NCI-H2196 treated with DMSO at 0.1 percent for 48 hours (cell line): ENCODE measurements around the gene TPRG1.
"Not testable (repeated sequence)": the region's sequence is repeated elsewhere in the genome, so short reads cannot be mapped to it uniquely, and the experiment has no call there.

Source experiments
- DNase-seq: peaks from one replicate; lab custom pipeline; 2025; ENCODE audit not compliant: unreplicated experiment; lab: John Stamatoyannopoulos, UW

Gene TPRG1

GRCh38 chr3:189307963-189308362 lies 136.2 kb downstream of the TPRG1 start:
- DNase-seq = no peak

GRCh38 chr3:189308608-189309007 lies 136.8 kb downstream of the TPRG1 start:
- no peak for DNase-seq

- no peak for DNase-seq
Observed at GRCh38 chr3:189309400-189309975, 137.7 kb downstream of the TPRG1 start.

GRCh38 chr3:189311521-189311920 lies 139.8 kb downstream of the TPRG1 start:
- DNase-seq = no peak

- no peak for DNase-seq
Observed at GRCh38 chr3:189312866-189313265, 141.1 kb downstream of the TPRG1 start.

GRCh38 chr3:189316296-189317019 lies 144.7 kb downstream of the TPRG1 start:
- peak; percentile 99 for DNase-seq

GRCh38 chr3:189317911-189318310 lies 146.1 kb downstream of the TPRG1 start:
- no peak for DNase-seq

GRCh38 chr3:189320511-189320910 lies 148.7 kb downstream of the TPRG1 start:
- no peak for DNase-seq

GRCh38 chr3:189322339-189322738 lies 150.6 kb downstream of the TPRG1 start:
- peak; percentile 32 for DNase-seq

- peak; percentile 99 for DNase-seq
Observed at GRCh38 chr3:189324538-189325138, 152.9 kb downstream of the TPRG1 start.

GRCh38 chr3:189325454-189325853 lies 153.7 kb downstream of the TPRG1 start:
- no peak for DNase-seq

- not testable (repeated sequence) for DNase-seq
Observed at GRCh38 chr3:189329630-189330029, 157.9 kb downstream of the TPRG1 start.

GRCh38 chr3:189330066-189330465 lies 158.3 kb downstream of the TPRG1 start:
- no peak for DNase-seq

- DNase-seq = no peak
Observed at GRCh38 chr3:189331002-189331418, 159.2 kb downstream of the TPRG1 start.

- no peak for DNase-seq
Observed at GRCh38 chr3:189334064-189334920, 162.5 kb downstream of the TPRG1 start.

GRCh38 chr3:189337673-189338091 lies 165.9 kb downstream of the TPRG1 start:
- DNase-seq = no peak

GRCh38 chr3:189338366-189338765 lies 166.6 kb downstream of the TPRG1 start:
- no peak for DNase-seq

- no peak for DNase-seq
Observed at GRCh38 chr3:189339996-189340395, 168.2 kb downstream of the TPRG1 start.

GRCh38 chr3:189340680-189341460 lies 169.1 kb downstream of the TPRG1 start:
- no peak for DNase-seq

- peak; percentile 58 for DNase-seq
Observed at GRCh38 chr3:189342811-189343210, 171.0 kb downstream of the TPRG1 start.

- no peak for DNase-seq
Observed at GRCh38 chr3:189344996-189345395, 173.2 kb downstream of the TPRG1 start.
